Cardiac muscle cell (in vitro differentiated cells and primary cell): Measurements from ENCODE around the gene FANCE. TPM values are rescaled to one million over a fixed set of nuclear protein-coding genes. Genes with fewer than 3 reads are reported as not detected.

ENCODE experiments used
- DNase-seq, 2 donors: peaks; one replicate each; pipeline versions ENCODE4 v3.0.0 to v3.0.0-alpha.2; 2010 to 2017; ENCODE audit warnings: low read depth in 1 of 2, low spot score in 1 of 2
- H3K27ac ChIP-seq: fragments of 200-600 bp; sonication (generic); 2 replicates; pipeline ENCODE4 v1.5.1; 2016
- H3K27me3 ChIP-seq: fragments of 200-600 bp; sonication (generic); 2 replicates; pipeline ENCODE4 v1.6.0; 2016; ENCODE audit warnings: control low read depth
- H3K36me3 ChIP-seq: fragments of 200-600 bp; sonication (generic); 2 replicates; pipeline ENCODE4 v1.5.1; 2016; ENCODE audit warnings: control low read depth
- H3K4me1 ChIP-seq: fragments of 200-600 bp; sonication (generic); 2 replicates; pipeline ENCODE4 v1.8.1; 2017; ENCODE audit warnings: low read depth, mild to moderate bottlenecking, mixed run types
- H3K4me3 ChIP-seq: fragments of 200-600 bp; sonication (generic); 2 replicates; pipeline ENCODE4 v1.5.1; 2016; ENCODE audit warnings: mild to moderate bottlenecking
- H3K9me3 ChIP-seq: fragments of 200-600 bp; sonication (generic); 2 replicates; pipeline ENCODE4 v1.5.1; 2017; ENCODE audit warnings: low read depth, mild to moderate bottlenecking, control low read depth
- CTCF ChIP-seq: IDR thresholded peaks from 2 replicates; pipeline ENCODE4 v1.5.1; 2012; ENCODE audit warnings: low read depth, mild to moderate bottlenecking, low read length
- polyA plus RNA-seq: library from polyadenylated mRNA; unstranded; fragments of >200 nt; fragmentation: Nextera tagmentation; extraction: Ambion mirVana; gene quantifications from 2 replicates; pipeline ENCODE4 v1.2.1, GENCODE V29; 2016
- total RNA-seq: library from RNA; depleted of rRNA; stranded (reverse); fragments of >200 nt; gene quantifications from 2 replicates; pipeline ENCODE4 v1.2.3, GENCODE V29; 2016

FANCE gene
- total and polyA plus RNA-seq, 2 experiments from 2014 or later, result 19.4 to 28.1 TPM

GRCh38 chr6:35487658-35488516 is 35.7 kb downstream of the FANCE start:
- Histone ChIP-seq H3K4me3 (no peak overlapping the region), H3K36me3 (no peaks in the 10 kb centered on the region), H3K27ac (peak overlapping the region; percentile 98), H3K4me1 (peaks cover 62% of the 10 kb centered on the region), H3K9me3 (no peaks in the 10 kb centered on the region), H3K27me3 (no peaks in the 10 kb centered on the region)
- TF ChIP-seq CTCF, result no peak
- peak in 1 of 2 donors; percentile 72 for DNase-seq

GRCh38 chr6:35488517-35488862 is 36.4 kb downstream of the FANCE start:
- Histone ChIP-seq H3K4me3 (no peak overlapping the region), H3K9me3 (no peaks in the 10 kb centered on the region), H3K27ac (peak overlapping the region; percentile 98), H3K4me1 (peaks cover 65% of the 10 kb centered on the region), H3K36me3 (no peaks in the 10 kb centered on the region), H3K27me3 (no peaks in the 10 kb centered on the region)
- peak in 1 of 2 donors; percentile 46 for DNase-seq
- no peak for TF ChIP-seq CTCF

GRCh38 chr6:35489066-35489465 is 36.9 kb downstream of the FANCE start:
- Histone ChIP-seq H3K4me1 (peaks cover 66% of the 10 kb centered on the region), H3K27me3 (no peaks in the 10 kb centered on the region), H3K4me3 (no peak overlapping the region), H3K27ac (peak overlapping the region; percentile 98), H3K36me3 (no peaks in the 10 kb centered on the region), H3K9me3 (no peaks in the 10 kb centered on the region)
- TF ChIP-seq CTCF, result no peak
- no peak for DNase-seq

GRCh38 chr6:35489995-35490791 is 38.1 kb downstream of the FANCE start:
- Histone ChIP-seq H3K4me3 (peak overlapping the region; percentile 22), H3K27ac (peak overlapping the region; percentile 98), H3K9me3 (no peaks in the 10 kb centered on the region), H3K36me3 (no peaks in the 10 kb centered on the region), H3K4me1 (peaks cover 67% of the 10 kb centered on the region), H3K27me3 (no peaks in the 10 kb centered on the region)
- TF ChIP-seq CTCF, result no peak
- peak; percentile 71 to 95 for DNase-seq

- Histone ChIP-seq H3K36me3 (no peaks in the 10 kb centered on the region), H3K4me3 (peak overlapping the region; percentile 22), H3K4me1 (peaks cover 65% of the 10 kb centered on the region), H3K9me3 (no peaks in the 10 kb centered on the region), H3K27ac (peak overlapping the region; percentile 98), H3K27me3 (no peaks in the 10 kb centered on the region)
- no peak for TF ChIP-seq CTCF
- no peak for DNase-seq
Measured at GRCh38 chr6:35490821-35491557, 38.9 kb downstream of the FANCE start.
